K562 (cell line): ENCODE measurements around the gene ZMAT2. TPM values are rescaled to one million over a fixed set of nuclear protein-coding genes. Genes with fewer than 3 reads are reported as not detected.

Experiments
- ATAC-seq: fragments of 200-7000 bp; cut with Tn5 transposase; 3 replicates; pipeline ENCODE4 v1.9.1; 2020; ENCODE audit warnings: moderate library complexity
- BruUV-seq: library from RNA; stranded (reverse); fragments of 400-500 nt; replicated peaks from 2 replicates; lab custom pipeline; 2021; lab: Mats Ljungman, UMichigan
- CTCF ChIA-PET: fragments of 300-600 bp; formaldehyde crosslinking; extraction: SDS; loops from one replicate; lab custom pipeline; 2021; ENCODE audit warnings: low intra/inter-chr PET ratio; lab: Yijun Ruan, JAX
- POLR2A ChIA-PET: fragments of 300-600, 350-650 bp; sonication (Branson Sonifier 250); formaldehyde crosslinking; extraction: SDS; loops from one replicate; lab custom pipeline; 2021; ENCODE audit warnings: antibody characterized with exemption, inconsistent platforms; lab: Yijun Ruan, JAX
- DNase-seq, 4 experiments: peaks; one replicate each; pipeline versions ENCODE4 v3.0.0 to v3.0.0-alpha.2; 2011 to 2018; ENCODE audit warnings: low spot score in 3 of 4, mixed read lengths in 3 of 4; ENCODE audit errors: extremely low read depth in 1 of 4
- FAIRE-seq: peaks from 2 replicates; lab custom pipeline; 2011; peaks lifted over from hg19 to GRCh38; lab: Jason Lieb, UNC
- H2AFZ ChIP-seq: 2 replicates; pipeline ENCODE4 v1.6.0; 2011; ENCODE audit warnings: low read depth, low read length, control low read depth, inconsistent platforms
- H3K27ac ChIP-seq: fragments of 200-600 bp; 3 replicates; pipeline ENCODE4 v1.8.0; 2011; ENCODE audit warnings: low read depth, mild to moderate bottlenecking, control low read depth, inconsistent platforms, low read length, moderate library complexity, mixed read lengths; ENCODE audit errors: extremely low read depth
- H3K27me3 ChIP-seq, 2 experiments: fragments of 300-600 bp in 1 of 2; 2 replicates in 1 of 2; 3 replicates in 1 of 2; pipeline versions ENCODE4 v1.6.0 to v1.8.0; 2011; ENCODE audit warnings: inconsistent platforms in 2 of 2, low read length in 2 of 2, mild to moderate bottlenecking in 1 of 2, mixed read lengths in 1 of 2, moderate library complexity in 1 of 2; ENCODE audit not compliant: control insufficient read depth in 2 of 2, insufficient read depth in 2 of 2
- H3K36me3 ChIP-seq: fragments of 300-600 bp; 3 replicates; pipeline ENCODE4 v1.8.0; 2011; ENCODE audit warnings: mild to moderate bottlenecking, low read length, inconsistent platforms; ENCODE audit not compliant: control insufficient read depth, insufficient read depth
- H3K4me1 ChIP-seq, 2 experiments: fragments of 200-600 bp in 1 of 2; replicated peaks in 1 of 2; 2 replicates in 1 of 2; 3 replicates in 1 of 2; pipeline versions ENCODE4 v1.5.1 to v1.8.0; 2011; ENCODE audit warnings: inconsistent platforms in 2 of 2, low read length in 2 of 2, mild to moderate bottlenecking in 1 of 2, mixed read lengths in 1 of 2, moderate library complexity in 1 of 2; ENCODE audit not compliant: control insufficient read depth in 2 of 2, insufficient read depth in 2 of 2
- H3K4me2 ChIP-seq: 2 replicates; pipeline ENCODE4 v1.6.1; 2011; ENCODE audit warnings: low read length, control low read depth, inconsistent platforms, mixed read lengths; ENCODE audit not compliant: insufficient read depth
- H3K4me3 ChIP-seq: fragments of 200-600 bp; sonication (generic), shearing (Covaris generic); 2 replicates; pipeline ENCODE4 v1.5.1; 2016; ENCODE audit warnings: control low read depth, inconsistent platforms
- H3K79me2 ChIP-seq: fragments of 200-600 bp; 3 replicates; pipeline ENCODE4 v1.8.0; 2011; ENCODE audit warnings: low read length, inconsistent platforms; ENCODE audit not compliant: control insufficient read depth, insufficient read depth
- H3K9ac ChIP-seq, 2 experiments: 2 replicates each; pipeline versions ENCODE4 v1.6.0 to v1.6.1; 2011; ENCODE audit warnings: low read depth in 2 of 2, low read length in 2 of 2, control low read depth in 1 of 2, inconsistent platforms in 1 of 2, mild to moderate bottlenecking in 1 of 2, mixed read lengths in 1 of 2; ENCODE audit not compliant: insufficient read depth in 1 of 2
- H3K9me1 ChIP-seq: one replicate; pipeline ENCODE4 v1.6.0; 2011; ENCODE audit warnings: inconsistent platforms, mild to moderate bottlenecking, low read length, moderate library complexity; ENCODE audit not compliant: control insufficient read depth, insufficient read depth
- H3K9me3 ChIP-seq: replicated peaks from 2 replicates; pipeline ENCODE4 v1.5.1; 2011; ENCODE audit warnings: low read depth, low read length, inconsistent platforms; ENCODE audit not compliant: control insufficient read depth, insufficient read depth
- H4K20me1 ChIP-seq: replicated peaks from 2 replicates; pipeline ENCODE4 v1.6.1; 2011; ENCODE audit warnings: low read length, inconsistent platforms, mixed read lengths; ENCODE audit not compliant: control insufficient read depth, insufficient read depth
- C11orf30 ChIP-seq: fragments of 450-650 bp; IDR thresholded peaks from 2 replicates; pipeline ENCODE4 v1.6.1; 2016; ENCODE audit warnings: low read depth, mild to moderate bottlenecking
- COPS2 ChIP-seq: fragments of 450-650 bp; conservative IDR thresholded peaks from 2 replicates; pipeline ENCODE4 v1.6.1; 2016; ENCODE audit warnings: mild to moderate bottlenecking, moderate library complexity
- CTBP1 ChIP-seq: fragments of 450-650 bp; IDR thresholded peaks from 2 replicates; pipeline ENCODE4 v1.6.1; 2016; ENCODE audit warnings: borderline replicate concordance
- HDAC6 ChIP-seq: IDR thresholded peaks from 2 replicates; pipeline ENCODE4 v1.6.1; 2012; ENCODE audit warnings: low read depth, mild to moderate bottlenecking, control low read depth, inconsistent platforms, low read length, moderate library complexity
- MEIS2 ChIP-seq: fragments of 450-650 bp; IDR thresholded peaks from 2 replicates; pipeline ENCODE4 v1.6.1; 2014; ENCODE audit warnings: mild to moderate bottlenecking; ENCODE audit not compliant: partially characterized antibody
- MNT ChIP-seq, 2 experiments: fragments of 450-650 bp; conservative IDR thresholded peaks; 2 replicates each; pipeline ENCODE4 v1.6.1; 2017; ENCODE audit warnings: mild to moderate bottlenecking in 2 of 2, moderate library complexity in 2 of 2
- PURB ChIP-seq: sonication (generic); formaldehyde crosslinking; IDR thresholded peaks from 2 replicates; pipeline ENCODE4 v1.9.0; 2021; ENCODE audit warnings: low read depth, mild to moderate bottlenecking, missing genetic modification reagents
- RREB1 ChIP-seq: fragments of 250-450 bp; sonication (Bioruptor Pico); IDR thresholded peaks from 2 replicates; pipeline ENCODE4 v1.4.0; 2020
- ZNF316 ChIP-seq: fragments of 450-650 bp; IDR thresholded peaks from 2 replicates; pipeline ENCODE4 v1.6.1; 2016
- ZNF354B ChIP-seq: fragments of 250-450 bp; sonication (Bioruptor Pico); IDR thresholded peaks from 2 replicates; pipeline ENCODE4 v1.4.0; 2020
- WGBS: fragments of 100-300 bp; shearing (Covaris generic); methylation state at CpG from one replicate; pipeline ENCODE4 v1.1.6; 2016; ENCODE audit warnings: low coverage, mixed read lengths; ENCODE audit not compliant: insufficient coverage; ENCODE audit errors: missing lambda C conversion rate; 5-methylcytosine and 5-hydroxymethylcytosine counted together
- in situ Hi-C: fragments of 300-500 bp; cut with MboI; formaldehyde crosslinking; loops from 4 replicates; pipeline ENCODE4 v1.15.0; 2018; ENCODE audit warnings: inconsistent platforms, mixed read lengths
- intact Hi-C: fragments of 100-400 bp; cut with micrococcal nuclease; formaldehyde crosslinking; loops from 2 replicates; pipeline ENCODE4 v1.14.2; 2022
- polyA plus RNA-seq, 8 experiments: library from polyadenylated mRNA; depleted of rRNA in 4 of 8; stranded (reverse) in 5 of 8; unstranded in 3 of 8; fragments of >200 nt; fragmentation: Nextera tagmentation in 2 of 8; fragmentation: Illumina TruSeq in 1 of 8; extraction: Ambion mirVana in 2 of 8; extraction: Trizol in 1 of 8; gene quantifications; 2 replicates each; pipeline versions ENCODE4 v1.2.1 to v1.2.3, GENCODE V29; 2011 to 2014; ENCODE audit warnings: inconsistent platforms in 1 of 8, missing spikeins in 1 of 8
- total RNA-seq, 7 experiments: library from RNA; depleted of rRNA in 6 of 7; stranded (reverse); fragments of >200 nt in 6 of 7; fragmentation: Illumina TruSeq in 2 of 7; extraction: Trizol in 2 of 7; gene quantifications; 2 replicates each; pipeline versions ENCODE4 v1.2.1 to v1.2.3, GENCODE V29; 2011 to 2021; ENCODE audit warnings: low replicate concordance in 1 of 7

ZMAT2 gene
- total and polyA plus RNA-seq, 9 of the 15 experiments (the other 6 are each of a cell fraction or from before 2014, with no cell fraction given) = 44.2 to 101 (median 69.2) TPM

DNA sequence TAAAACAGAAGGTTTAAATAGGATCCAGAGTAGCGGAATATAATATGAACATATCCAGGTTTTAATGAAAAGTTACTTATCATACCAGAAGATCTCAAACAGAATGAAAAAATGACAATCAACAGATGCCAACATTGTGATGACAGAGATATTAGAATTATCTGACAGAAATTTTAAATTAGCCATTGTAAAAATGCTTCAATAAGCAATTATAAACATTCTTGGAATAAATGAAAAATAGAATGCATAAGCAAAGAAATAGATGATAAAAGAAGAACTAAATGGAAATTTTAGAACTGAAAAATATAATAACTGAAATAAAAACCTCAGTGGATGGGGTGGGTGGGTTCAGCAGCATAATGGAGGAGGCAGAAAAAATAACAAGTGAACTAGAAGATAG lies 37.2 kb downstream of the ZMAT2 start:
- no peak overlapping the region for H3K9ac ChIP-seq
- H3K4me2 ChIP-seq = no peak overlapping the region
- intact Hi-C loops = no loop called here
- no peaks in the 10 kb centered on the region; the same call in 1 of the 2 replicates for H3K9me3 ChIP-seq
- no peak overlapping the region for H3K4me3 ChIP-seq
- no peaks in the 10 kb centered on the region for H3K9me1 ChIP-seq
- ATAC-seq (no peak), FAIRE-seq (no peak), DNase-seq (no peak)
- no TSS peak for BruUV-seq
- H3K27me3 ChIP-seq = no peaks in the 10 kb centered on the region
- H4K20me1 ChIP-seq = no peaks in the 10 kb centered on the region
- ChIA-PET POLR2A (interaction anchor here (0.6 kb wide), 1 partner anchor 12 kb away, joined by 3 read pairs; no protein-coding TSS in a partner anchor), CTCF (no interaction called here)
- H3K27ac ChIP-seq = no peak overlapping the region
- no peaks in the 10 kb centered on the region for H3K4me1 ChIP-seq
- no peak overlapping the region for H2AFZ ChIP-seq
- WGBS = 0% methylated on average over 1 of the region's 1 CpG
- no peaks in the 10 kb centered on the region for H3K79me2 ChIP-seq
- in situ Hi-C loops = no loop called here
- TF ChIP-seq PURB (CRISPR knock-in tag) (no peak), COPS2 (no peak), ZNF316 (peak; percentile 56), HDAC6 (no peak), ZNF354B (CRISPR knock-in tag) (no peak), C11orf30 (0 out of 2 replicates have a peak, but pooled peaks have one; percentile 5)
- no peaks in the 10 kb centered on the region for H3K36me3 ChIP-seq

DNA sequence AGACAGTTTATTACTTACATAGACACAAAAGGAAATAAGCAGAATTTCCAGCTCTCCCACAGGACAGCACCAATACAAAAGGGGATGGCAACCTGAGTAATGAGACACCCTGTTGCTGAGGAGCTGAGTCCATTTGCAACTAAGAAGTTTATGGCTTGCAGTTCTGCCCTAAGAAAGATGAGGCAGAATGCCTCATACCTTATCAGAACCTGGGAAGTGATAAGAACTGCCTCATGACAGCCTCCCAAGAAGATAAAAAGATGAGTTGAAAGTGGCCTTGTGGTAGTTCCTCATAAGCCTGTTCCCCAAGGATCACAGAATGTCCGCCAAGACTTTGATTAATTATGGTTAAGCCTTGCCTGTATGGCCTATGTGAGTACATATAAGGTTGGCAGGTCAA lies 41.7 kb downstream of the ZMAT2 start:
- no peaks in the 10 kb centered on the region for H3K4me1 ChIP-seq
- H2AFZ ChIP-seq = no peak overlapping the region
- ATAC-seq (no peak), FAIRE-seq (no peak), DNase-seq (no peak)
- no peaks in the 10 kb centered on the region for H4K20me1 ChIP-seq
- BruUV-seq = no TSS peak
- no peaks in the 10 kb centered on the region for H3K27me3 ChIP-seq
- H3K9me1 ChIP-seq = no peaks in the 10 kb centered on the region
- H3K9ac ChIP-seq = no peak overlapping the region
- no peaks in the 10 kb centered on the region for H3K36me3 ChIP-seq
- CTCF ChIA-PET = no interaction called here
- H3K27ac ChIP-seq = no peak overlapping the region
- no peaks in the 10 kb centered on the region for H3K79me2 ChIP-seq
- H3K4me3 ChIP-seq = no peak overlapping the region
- intact Hi-C loops = no loop called here
- H3K4me2 ChIP-seq = no peak overlapping the region
- H3K9me3 ChIP-seq = no peaks in the 10 kb centered on the region; the same call in 1 of the 2 replicates
- WGBS = 0% methylated on average over 1 of the region's 1 CpG
- in situ Hi-C loops = no loop called here
- POLR2A ChIA-PET = interaction anchor here (0.7 kb wide), 1 partner anchor 103 kb away, joined by 3 read pairs; the partner anchor contains the start of gene TMCO6
- no peak for TF ChIP-seq RREB1 (CRISPR knock-in tag)
- TF ChIP-seq MEIS2 = peak; percentile 10
- peak; percentile 47; the same call in 1 of the 2 replicates for TF ChIP-seq CTBP1
- TF ChIP-seq MNT (conservative IDR thresholded peaks at IDR 0.05) = no peak
